GM12878 (cell line): ENCODE measurements around the gene RGS6. TPM values are rescaled to one million over a fixed set of nuclear protein-coding genes. Genes with fewer than 3 reads are reported as not detected.

ENCODE experiments used
- ATAC-seq: fragments of 200-7000 bp; cut with Tn5 transposase; 3 replicates; pipeline ENCODE4 v1.9.1; 2020; ENCODE audit warnings: mild to moderate bottlenecking, moderate library complexity
- BruUV-seq: library from RNA; stranded (reverse); fragments of 400-500 nt; replicated peaks from 2 replicates; lab custom pipeline; 2021; lab: Mats Ljungman, UMichigan
- CTCF ChIA-PET: fragments of 300-600 bp; sonication (Branson Sonifier 250); formaldehyde crosslinking; extraction: SDS; loops from one replicate; lab custom pipeline; 2021; ENCODE audit warnings: inconsistent platforms; lab: Yijun Ruan, JAX
- POLR2A ChIA-PET: fragments of 350-600 bp; formaldehyde crosslinking; extraction: SDS; loops from one replicate; lab custom pipeline; 2021; ENCODE audit warnings: inconsistent platforms; lab: Charles Lee
- RAD21 ChIA-PET: fragments of 300-600 bp; sonication (Branson Sonifier 250); formaldehyde crosslinking; loops from one replicate; lab custom pipeline; 2023; ENCODE audit warnings: antibody characterized with exemption; ENCODE audit not compliant: unreplicated experiment; lab: Charles Lee
- SMC1A ChIA-PET: fragments of 300-600 bp; sonication (Branson Sonifier 250); formaldehyde crosslinking; loops from one replicate; lab custom pipeline; 2023; ENCODE audit not compliant: unreplicated experiment, uncharacterized antibody; lab: Charles Lee
- DNase-seq: peaks from one replicate; pipeline ENCODE4 v3.0.0-alpha.2; 2011; ENCODE audit warnings: low read depth, low spot score
- FAIRE-seq: peaks from 3 replicates; lab custom pipeline; 2011; peaks lifted over from hg19 to GRCh38; lab: Jason Lieb, UNC
- H2AFZ ChIP-seq: 2 replicates; pipeline ENCODE4 v1.6.0; 2011; ENCODE audit warnings: low read depth, low read length, control low read depth; ENCODE audit not compliant: control insufficient read depth
- H3K27ac ChIP-seq: 2 replicates; pipeline ENCODE4 v1.5.1; 2011; ENCODE audit warnings: control low read depth; ENCODE audit not compliant: control insufficient read depth, insufficient read depth
- H3K27me3 ChIP-seq, 2 experiments: replicated peaks in 1 of 2; 2 replicates each; pipeline versions ENCODE4 v1.6.0 to v1.6.1; 2011; ENCODE audit warnings: low read length in 1 of 2; ENCODE audit not compliant: control insufficient read depth in 2 of 2, insufficient read depth in 2 of 2
- H3K36me3 ChIP-seq, 2 experiments: 2 replicates each; pipeline ENCODE4 v1.5.1; 2011; ENCODE audit warnings: low read length in 1 of 2; ENCODE audit not compliant: control insufficient read depth in 2 of 2, insufficient read depth in 2 of 2
- H3K4me1 ChIP-seq: 2 replicates; pipeline ENCODE4 v1.6.1; 2011; ENCODE audit warnings: mild to moderate bottlenecking, low read length, moderate library complexity, mixed read lengths; ENCODE audit not compliant: control insufficient read depth, insufficient read depth
- H3K4me2 ChIP-seq: 2 replicates; pipeline ENCODE4 v1.6.0; 2011; ENCODE audit warnings: control low read depth; ENCODE audit not compliant: control insufficient read depth, insufficient read depth
- H3K4me3 ChIP-seq: fragments of 200-600 bp; sonication (generic); 2 replicates; pipeline ENCODE4 v1.5.1; 2016
- H3K79me2 ChIP-seq: 2 replicates; pipeline ENCODE4 v1.6.0; 2011; ENCODE audit warnings: low read length; ENCODE audit not compliant: control insufficient read depth, insufficient read depth
- H3K9ac ChIP-seq: 2 replicates; pipeline ENCODE4 v1.8.0; 2011; ENCODE audit warnings: low read length, control low read depth, mixed read lengths; ENCODE audit not compliant: control insufficient read depth, insufficient read depth
- H3K9me3 ChIP-seq: replicated peaks from 3 replicates; pipeline ENCODE4 v1.5.1; 2011; ENCODE audit warnings: mild to moderate bottlenecking, low read length; ENCODE audit not compliant: control insufficient read depth, insufficient read depth
- H4K20me1 ChIP-seq: 2 replicates; pipeline ENCODE4 v1.6.0; 2011; ENCODE audit not compliant: control insufficient read depth, insufficient read depth
- CEBPB ChIP-seq, 2 experiments: fragments of 150-350 bp in 1 of 2; IDR thresholded peaks; 2 replicates each; pipeline ENCODE4 v1.6.1; 2012 to 2014; ENCODE audit warnings: low read depth in 2 of 2, low read length in 2 of 2, borderline replicate concordance in 1 of 2, inconsistent platforms in 1 of 2
- NR2C2 ChIP-seq: IDR thresholded peaks from 2 replicates; pipeline ENCODE4 v1.6.1; 2011; ENCODE audit warnings: borderline replicate concordance, low read depth; ENCODE audit not compliant: control insufficient read depth, insufficient read length
- POLR2A ChIP-seq: IDR thresholded peaks from 2 replicates; pipeline ENCODE4 v1.6.1; 2011; ENCODE audit warnings: low read depth, mild to moderate bottlenecking, low read length
- RELA ChIP-seq: fragments of 450-650 bp; IDR thresholded peaks from 2 replicates; pipeline ENCODE4 v1.8.0; 2014; ENCODE audit warnings: borderline replicate concordance; ENCODE audit not compliant: partially characterized antibody
- RFX5 ChIP-seq: IDR thresholded peaks from 2 replicates; pipeline ENCODE4 v1.6.1; 2011; ENCODE audit warnings: low read depth, low read length, improper control_type of control experiment
- SMC3 ChIP-seq: IDR thresholded peaks from 2 replicates; pipeline ENCODE4 v1.6.1; 2011; ENCODE audit warnings: low read length, improper control_type of control experiment, borderline replicate concordance
- ZNF274 ChIP-seq: IDR thresholded peaks from one replicate; pipeline ENCODE4 v1.8.0; 2011; ENCODE audit not compliant: insufficient read length, insufficient read depth
- ZNF384 ChIP-seq: IDR thresholded peaks from 2 replicates; pipeline ENCODE4 v1.6.1; 2012; ENCODE audit warnings: low read depth, mild to moderate bottlenecking, low read length, improper control_type of control experiment, borderline replicate concordance
- WGBS: methylation state at CpG from one replicate; pipeline ENCODE4 v1.1.6; 2016; ENCODE audit warnings: low lambda C conversion rate; ENCODE audit not compliant: insufficient replicate concordance, insufficient coverage; ENCODE audit errors: missing lambda C conversion rate; 5-methylcytosine and 5-hydroxymethylcytosine counted together
- in situ Hi-C: fragments of 300-500 bp; cut with MboI; formaldehyde crosslinking; loops from 9 replicates; pipeline ENCODE4 v1.14.3; 2018; ENCODE audit warnings: mixed read lengths
- intact Hi-C: fragments of 100-400 bp; cut with micrococcal nuclease; formaldehyde crosslinking; loops from one replicate; pipeline ENCODE4 v1.14.2; 2022; ENCODE audit not compliant: unreplicated experiment
- polyA plus RNA-seq, 11 experiments: library from polyadenylated mRNA; depleted of rRNA in 4 of 11; unstranded in 6 of 11; stranded (reverse) in 5 of 11; fragments of >200 nt; fragmentation: Nextera tagmentation in 4 of 11; fragmentation: Illumina TruSeq in 1 of 11; extraction: Ambion mirVana in 4 of 11; extraction: Trizol in 1 of 11; gene quantifications; 1 replicate in 1 of 11; 2 replicates in 10 of 11; pipeline versions ENCODE4 v1.2.1 to v1.2.3, GENCODE V29; 2011 to 2016; ENCODE audit warnings: inconsistent platforms in 2 of 11, missing spikeins in 2 of 11, low read depth in 1 of 11
- total RNA-seq, 4 experiments: library from RNA; depleted of rRNA in 3 of 4; stranded (reverse); fragments of >200 nt in 3 of 4; fragmentation: Illumina TruSeq in 1 of 4; extraction: Trizol in 1 of 4; gene quantifications; 2 replicates each; pipeline versions ENCODE4 v1.2.1 to v1.2.3, GENCODE V29; 2013 to 2021
- TF ChIP-seq, protein P1 (sequence below): IDR thresholded peaks from 2 replicates; pipeline ENCODE4 v1.6.1; 2011; ENCODE audit warnings: borderline replicate concordance, low read depth, mild to moderate bottlenecking, moderate library complexity, low read length; ENCODE audit not compliant: insufficient read depth, poor library complexity, severe bottlenecking

RGS6 gene
- total and polyA plus RNA-seq, 10 of the 15 experiments (the other 5 are each of a cell fraction or from before 2014, with no cell fraction given), result 3.9 to 18.1 (median 12.4) TPM

DNA sequence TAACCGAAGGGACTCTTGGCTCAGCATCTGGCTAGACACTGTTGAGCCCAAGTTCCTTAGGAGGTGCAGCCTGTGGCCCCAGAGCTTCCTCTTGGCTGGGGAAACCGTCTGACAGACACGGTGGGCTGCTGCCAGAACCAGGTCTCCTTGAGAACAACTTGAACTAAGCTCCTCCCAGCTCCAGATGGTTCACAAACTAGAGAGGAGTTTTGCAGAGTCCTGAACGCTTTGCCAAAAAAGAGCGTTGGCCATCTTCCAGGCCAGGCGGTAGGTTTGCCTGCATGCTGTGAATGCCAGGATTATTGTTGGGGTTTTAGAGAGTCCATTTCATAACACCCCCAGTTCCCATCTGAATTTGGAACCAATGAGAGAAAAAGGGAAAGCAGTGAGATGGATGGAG is 399.8 kb downstream of the RGS6 start:
- Histone ChIP-seq H3K4me2 (no peak overlapping the region), H4K20me1 (no peaks in the 10 kb centered on the region), H3K9me3 (no peaks in the 10 kb centered on the region), H3K27ac (no peak overlapping the region), H3K9ac (no peak overlapping the region), H2AFZ (no peak overlapping the region), H3K4me1 (no peaks in the 10 kb centered on the region), H3K79me2 (no peaks in the 10 kb centered on the region), H3K36me3 (no peaks in the 10 kb centered on the region), H3K4me3 (no peak overlapping the region), H3K27me3 (no peaks in the 10 kb centered on the region)
- ChIA-PET RAD21 (no interaction called here), SMC1A (no interaction called here), POLR2A (interaction anchor here (0.5 to 1.2 kb wide), 2 partner anchors 11 to 405 kb away, joined by 4 read pairs; no protein-coding TSS in a partner anchor), CTCF (no interaction called here)
- under 1% methylated on average over 6 of the region's 6 CpGs for WGBS
- FAIRE-seq (no peak), ATAC-seq (no peak; the same call in 2 of the 3 replicates), DNase-seq (no peak)
- TF ChIP-seq RELA (no peak), ZNF384 (no peak), RFX5 (no peak), NR2C2 (no peak), SMC3 (no peak)
- no TSS peak for BruUV-seq
- in situ Hi-C loops (no loop called here), intact Hi-C loops (no loop called here)

GRCh38 chr14:72332871-72333270 is 400.6 kb downstream of the RGS6 start:
- H3K79me2 ChIP-seq, result no peaks in the 10 kb centered on the region
- WGBS, result 28% methylated on average over 5 of the region's 5 CpGs
- H4K20me1 ChIP-seq, result no peaks in the 10 kb centered on the region
- POLR2A ChIA-PET, result interaction anchor here (1.2 kb wide), 1 partner anchor 12 kb away, joined by 4 read pairs; no protein-coding TSS in a partner anchor
- H3K36me3 ChIP-seq, result no peaks in the 10 kb centered on the region
- TF ChIP-seq CEBPB (IDR thresholded peaks at IDR 0.05; ENCODE audit: borderline replicate concordance in 1 of 2, low read depth in 2 of 2, low read length in 2 of 2), result no peak
- TF ChIP-seq POLR2A, result no peak
- TF ChIP-seq ZNF384, result no peak
- no peak for TF ChIP-seq ZNF274
- TF ChIP-seq, protein P1, sequence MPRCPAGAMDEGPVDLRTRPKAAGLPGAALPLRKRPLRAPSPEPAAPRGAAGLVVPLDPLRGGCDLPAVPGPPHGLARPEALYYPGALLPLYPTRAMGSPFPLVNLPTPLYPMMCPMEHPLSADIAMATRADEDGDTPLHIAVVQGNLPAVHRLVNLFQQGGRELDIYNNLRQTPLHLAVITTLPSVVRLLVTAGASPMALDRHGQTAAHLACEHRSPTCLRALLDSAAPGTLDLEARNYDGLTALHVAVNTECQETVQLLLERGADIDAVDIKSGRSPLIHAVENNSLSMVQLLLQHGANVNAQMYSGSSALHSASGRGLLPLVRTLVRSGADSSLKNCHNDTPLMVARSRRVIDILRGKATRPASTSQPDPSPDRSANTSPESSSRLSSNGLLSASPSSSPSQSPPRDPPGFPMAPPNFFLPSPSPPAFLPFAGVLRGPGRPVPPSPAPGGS, result no peak
- RAD21 ChIA-PET, result no interaction called here
- intact Hi-C loops (no loop called here), in situ Hi-C loops (no loop called here)
- SMC1A ChIA-PET, result interaction anchor here (1.0 to 1.5 kb wide), 2 partner anchors 11 to 20 kb away, joined by 4 read pairs; no protein-coding TSS in a partner anchor
- H3K9me3 ChIP-seq, result no peaks in the 10 kb centered on the region; the same call in 2 of the 3 replicates
- H3K27me3 ChIP-seq, result no peaks in the 10 kb centered on the region
- no peak for FAIRE-seq
- CTCF ChIA-PET, result no interaction called here
- DNase-seq, result no peak
- H2AFZ ChIP-seq, result no peak overlapping the region
- H3K4me2 ChIP-seq, result no peak overlapping the region
- no peak overlapping the region for H3K27ac ChIP-seq
- ATAC-seq, result no peak
- no peak overlapping the region for H3K9ac ChIP-seq
- no peaks in the 10 kb centered on the region for H3K4me1 ChIP-seq
- H3K4me3 ChIP-seq, result no peak overlapping the region
- no TSS peak for BruUV-seq
